Renal cortex interstitium (tissue), 11 donors: ENCODE data around the gene SH3RF3. TPM values are rescaled to one million over a fixed set of nuclear protein-coding genes. Genes with fewer than 3 reads are reported as not detected.
"Not testable (repeated sequence)": the region's sequence is repeated elsewhere in the genome, so short reads cannot be mapped to it uniquely, and the experiment has no call there.

Source experiments
- DNase-seq, 11 donors: peaks; one replicate each; pipeline ENCODE4 v3.0.0-alpha.2; 2013; ENCODE audit warnings: low read depth in 9 of 11, low spot score in 4 of 11; ENCODE audit errors: extremely low read depth in 1 of 11
- polyA plus RNA-seq, 3 donors: library from polyadenylated mRNA; unstranded; fragments of 120-200 nt; gene quantifications; one replicate each; pipeline ENCODE4 v1.2.1, GENCODE V29; 2013; ENCODE audit not compliant: insufficient read length in 3 of 3

The SH3RF3 gene
- polyA plus RNA-seq, 3 donors, result 4.2 to 5.8 (median 5.2) TPM

DNA sequence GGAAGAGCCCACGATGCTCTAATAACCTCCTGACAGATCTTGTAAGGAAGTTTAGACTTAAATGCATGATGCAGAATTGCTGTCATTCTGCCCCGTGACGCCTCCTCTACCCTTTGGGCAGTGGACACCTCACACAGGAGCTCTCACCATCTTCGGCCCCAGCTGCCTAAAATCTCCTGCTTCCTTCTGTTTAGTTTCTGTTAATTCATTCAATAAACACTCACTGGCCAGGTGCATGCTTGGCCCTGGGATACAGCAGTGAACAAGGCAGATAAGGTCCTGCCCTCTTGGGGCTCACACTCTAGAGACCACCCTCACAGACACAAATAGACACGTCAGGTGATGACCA, 403.7 kb downstream of the SH3RF3 start:
- DNase-seq, result no peak

DNA sequence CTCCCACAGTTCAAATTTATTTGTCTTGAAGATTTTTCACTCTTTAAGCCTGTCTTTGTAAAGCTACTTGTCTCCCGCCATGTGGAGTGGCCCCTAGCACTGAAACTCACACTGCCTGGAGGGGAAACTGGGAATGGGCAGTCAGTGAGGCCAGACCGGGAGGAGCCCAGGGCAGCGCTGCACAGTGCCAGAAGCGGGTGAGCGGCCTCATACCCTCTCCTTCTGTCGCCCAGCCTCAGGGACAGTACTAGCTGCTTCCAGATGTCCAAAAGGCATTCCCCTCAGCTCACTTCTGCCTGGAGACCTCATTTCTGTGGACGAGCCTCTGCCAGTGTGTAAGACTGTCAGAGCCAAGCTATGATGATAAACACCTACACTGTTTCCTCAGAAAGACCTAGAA, 404.8 kb downstream of the SH3RF3 start:
- DNase-seq, result no peak

DNA sequence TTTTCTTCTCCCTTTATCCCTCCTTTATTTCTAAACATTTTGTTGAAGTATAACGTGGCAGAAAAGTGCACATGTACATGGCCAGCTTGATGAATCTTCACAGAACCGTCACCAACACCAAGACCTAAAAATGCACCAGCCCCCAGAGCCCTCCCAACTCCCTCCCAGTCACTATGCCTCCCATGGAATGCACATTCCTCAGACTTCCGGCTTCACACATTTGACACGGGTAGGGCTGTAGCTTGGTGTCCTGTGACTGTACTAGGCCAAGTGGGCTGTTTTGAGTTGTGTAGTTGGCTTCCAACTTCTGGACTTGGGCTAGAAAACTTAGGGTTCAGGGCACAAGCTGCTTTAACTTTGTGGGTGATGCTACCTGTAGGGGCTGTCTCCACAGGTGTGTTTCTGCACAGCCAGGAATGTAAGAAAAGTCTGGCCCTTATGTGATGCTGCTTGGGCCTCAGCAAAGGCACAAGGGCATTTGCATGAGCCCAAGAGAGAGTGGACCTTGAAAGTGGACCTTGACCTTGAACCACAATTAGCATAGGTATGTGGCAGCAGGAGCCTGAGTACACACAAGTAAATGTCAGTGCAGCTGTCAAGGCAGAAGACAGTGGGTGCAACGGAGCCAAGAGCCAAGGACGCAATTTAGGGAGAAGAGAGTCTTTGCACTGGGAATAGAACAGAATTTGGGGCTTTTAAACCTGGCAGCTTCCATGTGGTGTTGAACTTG, 406.4 kb downstream of the SH3RF3 start:
- no peak for DNase-seq

DNA sequence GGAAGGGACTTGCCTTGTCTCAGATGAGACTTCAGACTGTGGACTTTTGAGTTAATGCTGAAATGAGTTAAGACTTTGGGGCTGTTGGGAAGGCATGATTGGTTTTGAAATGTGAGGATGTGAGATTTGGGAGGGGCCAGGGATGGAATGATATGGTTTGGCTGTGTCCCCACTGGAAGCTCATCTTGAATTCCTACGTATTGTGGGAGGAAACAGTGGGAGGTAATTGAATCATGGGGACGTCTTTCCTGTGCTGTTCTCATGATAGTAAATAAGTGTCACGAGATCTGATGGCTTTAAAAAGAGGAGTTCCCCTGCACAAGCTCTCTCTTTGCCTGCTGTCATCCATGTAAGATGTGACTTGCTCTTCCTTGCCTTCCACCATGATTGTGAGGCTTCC, 407.6 kb downstream of the SH3RF3 start:
- DNase-seq, result not testable (repeated sequence)

DNA sequence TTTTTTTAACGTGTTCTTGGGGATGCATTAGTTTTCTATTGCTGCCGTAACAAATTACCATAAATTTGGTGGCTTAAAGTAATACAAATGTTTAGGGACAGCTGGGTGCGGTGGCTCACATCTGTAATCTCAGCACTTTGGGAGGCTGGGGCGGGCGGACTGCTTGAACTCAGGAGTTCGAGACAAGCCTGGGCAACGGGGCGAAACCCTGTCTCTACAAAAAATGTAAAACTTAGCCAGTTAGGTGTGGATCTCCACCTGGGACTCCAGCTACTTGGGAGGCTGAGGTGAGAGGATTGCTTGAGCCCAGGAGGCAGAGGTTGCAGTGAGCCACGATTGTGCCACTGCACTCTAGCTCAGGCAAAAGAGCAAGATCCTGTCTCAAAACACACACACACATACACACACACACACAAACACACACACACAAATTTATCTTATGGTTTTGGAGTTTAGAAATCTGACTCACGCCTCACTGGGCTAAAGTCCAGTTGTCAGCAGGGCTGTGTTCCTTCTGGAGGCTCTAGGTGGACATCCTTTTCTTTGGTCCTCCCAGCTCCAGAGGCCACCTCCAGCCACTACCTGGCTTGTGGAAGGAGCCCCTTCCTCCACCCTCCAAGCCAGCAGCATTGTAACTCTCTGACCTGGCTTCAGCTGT, 408.7 kb downstream of the SH3RF3 start:
- DNase-seq, result no peak

DNA sequence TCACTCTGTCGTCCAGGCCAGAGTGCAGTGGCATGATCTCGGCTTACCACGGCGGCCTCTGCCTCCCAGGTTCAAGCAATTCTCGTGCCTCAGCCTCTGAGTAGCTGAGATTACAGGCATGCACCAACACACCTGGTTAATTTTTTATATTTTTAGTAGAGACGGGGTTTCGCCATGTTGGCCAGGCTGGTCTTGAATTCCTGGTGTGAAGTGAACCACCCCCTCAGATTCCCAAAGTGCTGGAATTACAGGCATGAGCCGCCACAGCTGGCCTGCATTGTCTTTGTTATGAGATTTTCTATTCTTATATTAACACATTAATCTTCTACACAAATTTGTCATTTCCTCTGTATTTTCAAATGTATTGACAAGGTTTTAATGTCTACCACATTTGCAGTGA, 409.5 kb downstream of the SH3RF3 start:
- no peak for DNase-seq

DNA sequence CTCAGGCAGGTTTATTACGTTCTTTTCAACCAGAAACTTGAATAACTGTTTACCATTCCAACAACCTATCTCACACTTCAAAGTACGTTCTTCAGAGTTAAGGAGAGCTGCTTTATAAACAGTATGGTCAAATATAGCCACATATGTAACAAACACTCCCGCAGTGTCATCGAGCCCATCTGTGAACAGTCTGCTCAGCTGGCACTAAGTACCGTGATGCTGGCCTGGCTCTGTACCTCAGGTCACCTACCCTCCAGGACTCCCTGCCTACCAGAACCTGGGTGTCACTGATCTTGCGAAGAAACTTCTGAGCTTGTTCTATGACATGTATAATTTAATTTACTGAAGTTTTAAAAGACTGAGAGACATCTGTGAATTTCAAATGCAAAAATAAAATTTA, 413.4 kb downstream of the SH3RF3 start:
- no peak for DNase-seq

DNA sequence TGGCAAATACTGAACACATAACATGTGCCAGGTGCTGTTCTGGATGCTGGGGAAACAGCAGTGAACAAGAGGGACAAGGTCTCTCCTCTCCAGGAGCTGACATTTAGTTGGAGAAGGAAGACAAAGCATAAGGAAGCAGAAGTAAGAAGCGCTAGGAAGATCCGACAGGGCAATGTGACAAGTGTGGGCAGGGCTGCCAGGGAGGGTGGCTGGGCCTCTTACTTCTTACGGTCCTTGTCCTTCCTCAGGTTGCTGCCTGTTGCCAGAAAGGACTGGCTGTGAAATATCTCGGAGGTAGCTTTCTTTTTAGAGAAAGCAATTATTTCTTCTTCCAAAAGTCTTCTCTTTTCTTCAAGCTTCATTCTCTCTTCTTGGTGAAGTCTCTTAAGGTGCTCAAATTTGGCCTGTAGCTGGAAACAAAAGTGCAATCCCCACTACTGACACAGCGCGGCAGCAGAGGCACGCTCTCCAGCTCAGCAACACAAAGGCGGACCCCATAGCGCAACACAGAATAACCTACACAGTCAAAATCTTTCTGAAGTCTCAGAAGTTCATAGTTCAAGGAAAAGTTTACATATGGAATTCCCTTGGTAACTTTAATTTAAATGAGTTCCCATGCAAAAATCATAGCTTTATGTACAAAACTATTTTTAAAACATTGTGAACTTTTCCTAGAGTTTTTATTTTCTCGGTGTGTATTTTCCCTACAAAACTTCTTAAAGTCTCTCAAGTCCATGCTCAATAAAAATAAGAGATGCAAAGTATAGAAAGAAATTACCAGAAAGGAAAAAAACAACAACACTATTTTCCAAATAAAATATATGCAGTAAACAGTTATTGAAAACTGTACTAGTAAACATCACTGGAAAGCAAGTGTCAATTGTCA, 417.1 kb downstream of the SH3RF3 start:
- peak in 10 of 11 donors; percentile 35 to 76 (median 56) for DNase-seq

DNA sequence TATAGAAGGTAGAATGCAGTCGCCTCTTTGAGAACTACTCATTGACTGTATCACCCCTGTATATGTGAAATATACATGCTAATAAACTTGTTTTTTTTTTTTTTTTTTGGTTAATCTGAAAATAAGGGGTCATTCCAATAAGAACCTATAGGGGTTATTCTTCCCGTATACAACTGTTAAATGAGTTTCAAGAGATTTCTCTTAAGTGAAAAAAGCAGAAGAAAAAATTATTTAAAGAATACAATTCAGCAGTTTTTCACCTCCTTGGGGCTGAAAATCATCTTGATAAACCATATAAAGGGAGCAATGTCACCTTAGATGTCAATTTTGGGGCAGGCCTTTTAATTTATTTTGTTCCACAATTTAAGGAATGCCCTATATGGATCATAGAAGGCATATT, 418.3 kb downstream of the SH3RF3 start:
- DNase-seq, result no peak

DNA sequence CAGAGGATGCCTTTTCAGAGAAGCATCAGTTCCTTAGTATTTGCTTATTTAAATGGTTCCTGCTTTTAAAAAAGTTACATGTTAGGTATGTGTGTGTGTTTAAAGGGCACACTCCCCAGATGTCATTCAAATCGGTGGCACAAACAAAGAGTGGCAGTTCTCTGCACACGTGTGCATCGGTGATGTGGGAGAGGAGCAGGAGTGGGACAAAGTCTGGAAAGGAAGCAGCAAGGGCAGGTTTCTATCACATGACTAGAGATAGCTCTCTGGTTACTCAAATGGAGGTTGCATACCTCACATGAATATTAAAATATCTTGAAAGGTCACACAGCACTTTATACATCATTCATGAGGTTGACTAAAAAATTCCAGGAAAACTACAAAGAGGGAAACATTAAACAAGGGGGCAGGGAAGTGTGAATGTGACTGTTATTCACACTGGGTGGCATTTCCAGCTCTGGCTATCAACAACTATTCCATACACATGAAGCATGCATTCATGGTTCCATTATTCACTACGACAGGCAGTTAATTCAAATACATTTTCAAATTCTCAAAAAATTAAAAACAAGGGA, 420.1 kb downstream of the SH3RF3 start:
- DNase-seq, result no peak

Other genes with a start within 250 kb of the SH3RF3 start
- 1 to 10 TPM; 2.8 to 4.0 (median 2.9) TPM for gene EDAR, start 140.0 kb upstream of the SH3RF3 start, polyA plus RNA-seq